A673 (cell line): ENCODE results near the gene LRRC42. TPM values are rescaled to one million over a fixed set of nuclear protein-coding genes. Genes with fewer than 3 reads are reported as not detected.
"Not testable (repeated sequence)": the region's sequence is repeated elsewhere in the genome, so short reads cannot be mapped to it uniquely, and the experiment has no call there.

Source experiments
- BruUV-seq: library from RNA; stranded (reverse); fragments of 400-500 nt; replicated peaks from 2 replicates; lab custom pipeline; 2021; lab: Mats Ljungman, UMichigan
- CTCF ChIA-PET: fragments of 300-600 bp; sonication (Branson Sonifier 250); formaldehyde crosslinking; loops from one replicate; lab custom pipeline; 2022; ENCODE audit warnings: antibody characterized with exemption; lab: Charles Lee
- POLR2A ChIA-PET: fragments of 300-600 bp; sonication (Branson Sonifier 250); formaldehyde crosslinking; loops from one replicate; lab custom pipeline; 2022; ENCODE audit warnings: antibody characterized with exemption; ENCODE audit not compliant: low non-redundant PET; lab: Charles Lee
- DNase-seq: peaks from one replicate; pipeline ENCODE4 v3.0.0-alpha.2; 2015; ENCODE audit warnings: low spot score
- H3K27ac ChIP-seq: fragments of 200-600 bp; sonication (generic); 2 replicates; pipeline ENCODE4 v1.5.1; 2016; ENCODE audit warnings: mixed run types, low read depth, mild to moderate bottlenecking, mixed read lengths, antibody characterized with exemption, low read length; ENCODE audit not compliant: poor library complexity, severe bottlenecking
- H3K27me3 ChIP-seq: fragments of 200-600 bp; sonication (generic); replicated peaks from 2 replicates; pipeline ENCODE4 v1.6.1; 2017; ENCODE audit warnings: mixed run types, low read depth, mild to moderate bottlenecking, mixed read lengths, antibody characterized with exemption, low read length; ENCODE audit not compliant: insufficient read depth, poor library complexity
- H3K36me3 ChIP-seq: fragments of 200-600 bp; sonication (generic); 2 replicates; pipeline ENCODE4 v1.6.1; 2016; ENCODE audit warnings: mixed run types, mild to moderate bottlenecking, mixed read lengths, antibody characterized with exemption, low read length; ENCODE audit not compliant: insufficient read depth, poor library complexity, severe bottlenecking
- H3K4me1 ChIP-seq: fragments of 200-600 bp; sonication (generic); 2 replicates; pipeline ENCODE4 v1.6.1; 2017; ENCODE audit warnings: mixed run types, mild to moderate bottlenecking, mixed read lengths, antibody characterized with exemption, low read length; ENCODE audit not compliant: insufficient read depth, poor library complexity, severe bottlenecking
- H3K4me3 ChIP-seq: fragments of 200-600 bp; sonication (generic); 2 replicates; pipeline ENCODE4 v1.5.1; 2016; ENCODE audit warnings: low read depth, mixed run types, mild to moderate bottlenecking, mixed read lengths, low read length; ENCODE audit not compliant: poor library complexity, severe bottlenecking
- H3K9me3 ChIP-seq: fragments of 200-600 bp; sonication (generic); 2 replicates; pipeline ENCODE4 v1.6.1; 2016; ENCODE audit warnings: mixed run types, low read depth, mild to moderate bottlenecking, mixed read lengths, antibody characterized with exemption, low read length; ENCODE audit not compliant: poor library complexity, severe bottlenecking
- CTCF ChIP-seq: fragments of 300-800, 200-600 bp; sonication (generic); conservative IDR thresholded peaks from 2 replicates; pipeline ENCODE4 v1.5.1; 2017; ENCODE audit warnings: low read depth, mild to moderate bottlenecking, antibody characterized with exemption, low read length, moderate library complexity, mixed read lengths
- EZH2 ChIP-seq: fragments of 200-600 bp; sonication (generic); IDR thresholded peaks from 2 replicates; pipeline ENCODE4 v1.6.1; 2017; ENCODE audit warnings: borderline replicate concordance, low read depth, mild to moderate bottlenecking, mixed read lengths, antibody characterized with exemption, low read length; ENCODE audit not compliant: poor library complexity, severe bottlenecking
- intact Hi-C: fragments of 100-400 bp; cut with micrococcal nuclease; formaldehyde crosslinking; loops from one replicate; pipeline ENCODE4 v1.10.0; 2022; ENCODE audit not compliant: unreplicated experiment
- total RNA-seq: library from RNA; stranded (reverse); gene quantifications from 2 replicates; pipeline ENCODE4 v1.2.3, GENCODE V29; 2021

The LRRC42 gene
- total RNA-seq, 1 experiment from 2014 or later: 25.8 TPM

GRCh38 chr1:53968125-53968513 is 22.0 kb downstream of the LRRC42 start:
- BruUV-seq: no TSS peak
- ChIA-PET CTCF (no interaction called here), POLR2A (no interaction called here)

GRCh38 chr1:53969323-53969722 is 23.2 kb downstream of the LRRC42 start:
- DNase-seq, H3K4me3 ChIP-seq, BruUV-seq, intact Hi-C loops, CTCF ChIA-PET, H3K27me3 ChIP-seq, H3K27ac ChIP-seq, POLR2A ChIA-PET, H3K9me3 ChIP-seq, H3K4me1 ChIP-seq: not testable (repeated sequence)
- peaks cover 15% of the 10 kb centered on the region for H3K36me3 ChIP-seq

More at GRCh38 chr1:53968125-53968513, 22.0 kb downstream of the LRRC42 start:
- Histone ChIP-seq H3K27ac (no peak overlapping the region), H3K9me3 (no peaks in the 10 kb centered on the region), H3K4me1 (no peaks in the 10 kb centered on the region), H3K27me3 (no peaks in the 10 kb centered on the region), H3K4me3 (no peak overlapping the region), H3K36me3 (peaks cover 15% of the 10 kb centered on the region)
- TF ChIP-seq EZH2 (no peak), CTCF (no peak)
- DNase-seq: no peak
- intact Hi-C loops: no loop called here

GRCh38 chr1:53971718-53972117 is 25.6 kb downstream of the LRRC42 start:
- POLR2A ChIA-PET: no interaction called here
- H3K27ac ChIP-seq: no peak overlapping the region
- CTCF ChIA-PET: no interaction called here
- intact Hi-C loops: no loop called here
- DNase-seq: no peak
- H3K4me3 ChIP-seq: no peak overlapping the region
- H3K27me3 ChIP-seq: no peaks in the 10 kb centered on the region
- no peaks in the 10 kb centered on the region for H3K9me3 ChIP-seq
- no peak for TF ChIP-seq EZH2
- TF ChIP-seq CTCF: no peak
- peaks cover 9% of the 10 kb centered on the region for H3K36me3 ChIP-seq
- no peaks in the 10 kb centered on the region for H3K4me1 ChIP-seq
- BruUV-seq: no TSS peak

GRCh38 chr1:53975861-53976260 is 29.7 kb downstream of the LRRC42 start:
- TF ChIP-seq EZH2: no peak
- TF ChIP-seq CTCF: no peak
- H3K27me3 ChIP-seq: no peaks in the 10 kb centered on the region
- H3K9me3 ChIP-seq: no peaks in the 10 kb centered on the region
- BruUV-seq: no TSS peak
- H3K27ac ChIP-seq: no peak overlapping the region
- no peak for DNase-seq
- H3K4me3 ChIP-seq: no peak overlapping the region
- intact Hi-C loops: no loop called here
- POLR2A ChIA-PET: no interaction called here
- H3K36me3 ChIP-seq: no peaks in the 10 kb centered on the region
- CTCF ChIA-PET: no interaction called here
- H3K4me1 ChIP-seq: no peaks in the 10 kb centered on the region
